ENCODE measurements around the gene SAFB.
"Not testable (repeated sequence)": the region's sequence is repeated elsewhere in the genome, so short reads cannot be mapped to it uniquely, and the experiment has no call there.

Gene SAFB

GRCh38 chr19:5700455-5701092 lies 77.7 kb downstream of the SAFB start:
- no peak for DNase-seq

GRCh38 chr19:5702053-5702410 lies 79.1 kb downstream of the SAFB start:
- not testable (repeated sequence) for DNase-seq

GRCh38 chr19:5703819-5704818 lies 81.2 kb downstream of the SAFB start:
- DNase-seq: no peak

- DNase-seq: no peak
These were observed 82.7 kb downstream of the SAFB start for GRCh38 chr19:5705552-5705951.

- DNase-seq: no peak
These were observed 84.1 kb downstream of the SAFB start for GRCh38 chr19:5706876-5707573.

- no peak for DNase-seq
These were observed 85.0 kb downstream of the SAFB start for GRCh38 chr19:5707576-5708575.

GRCh38 chr19:5711025-5711424 lies 88.1 kb downstream of the SAFB start:
- DNase-seq: no peak

- no peak for DNase-seq
These were observed 88.9 kb downstream of the SAFB start for GRCh38 chr19:5711713-5712161.

- DNase-seq: no peak
These were observed 90.3 kb downstream of the SAFB start for GRCh38 chr19:5713228-5713627.

- no peak for DNase-seq
These were observed 91.9 kb downstream of the SAFB start for GRCh38 chr19:5714816-5715215.

- DNase-seq: no peak
These were observed 94.5 kb downstream of the SAFB start for GRCh38 chr19:5717215-5717935.
